HG02798 (cell line): ENCODE results near the gene TMEM131.

Experiments used
- ATAC-seq: cut with Tn5 transposase; IDR thresholded peaks from one replicate; pipeline ENCODE4 v1.9.1; 2021; ENCODE audit warnings: mild to moderate bottlenecking; ENCODE audit not compliant: unreplicated experiment, poor library complexity

TMEM131 gene

GRCh38 chr2:97775074-97775473 is 220.7 kb downstream of the TMEM131 start:
- no peak for ATAC-seq

- ATAC-seq, result no peak
Measured at GRCh38 chr2:97774425-97774824, 221.3 kb downstream of the TMEM131 start.

GRCh38 chr2:97770445-97770844 is 225.3 kb downstream of the TMEM131 start:
- no peak for ATAC-seq

GRCh38 chr2:97769711-97770110 is 226.0 kb downstream of the TMEM131 start:
- ATAC-seq, result no peak

- no peak for ATAC-seq
Measured at GRCh38 chr2:97769308-97769707, 226.4 kb downstream of the TMEM131 start.

GRCh38 chr2:97766567-97766966 is 229.2 kb downstream of the TMEM131 start:
- ATAC-seq, result no peak

GRCh38 chr2:97765933-97766332 is 229.8 kb downstream of the TMEM131 start:
- ATAC-seq, result no peak

- no peak for ATAC-seq
Measured at GRCh38 chr2:97764559-97765263, 231.0 kb downstream of the TMEM131 start.

GRCh38 chr2:97763176-97763845 is 232.4 kb downstream of the TMEM131 start:
- no peak for ATAC-seq

- no peak for ATAC-seq
Measured at GRCh38 chr2:97761192-97761591, 234.6 kb downstream of the TMEM131 start.

GRCh38 chr2:97760480-97761049 is 235.2 kb downstream of the TMEM131 start:
- ATAC-seq, result no peak

- ATAC-seq, result no peak
Measured at GRCh38 chr2:97759727-97760407, 235.9 kb downstream of the TMEM131 start.

- ATAC-seq, result no peak
Measured at GRCh38 chr2:97758131-97758705, 237.5 kb downstream of the TMEM131 start.

GRCh38 chr2:97757062-97757461 is 238.7 kb downstream of the TMEM131 start:
- no peak for ATAC-seq

- ATAC-seq, result no peak
Measured at GRCh38 chr2:97755491-97755890, 240.3 kb downstream of the TMEM131 start.

- ATAC-seq, result no peak
Measured at GRCh38 chr2:97754690-97755346, 240.9 kb downstream of the TMEM131 start.

- ATAC-seq, result no peak
Measured at GRCh38 chr2:97752342-97753334, 243.1 kb downstream of the TMEM131 start.

GRCh38 chr2:97751752-97752151 is 244.0 kb downstream of the TMEM131 start:
- ATAC-seq, result no peak

GRCh38 chr2:97750017-97750416 is 245.7 kb downstream of the TMEM131 start:
- ATAC-seq, result no peak
